ENCODE results near the gene SRRM3. TPM values are rescaled to one million over a fixed set of nuclear protein-coding genes. Genes with fewer than 3 reads are reported as not detected.
"Not testable (repeated sequence)": the region's sequence is repeated elsewhere in the genome, so short reads cannot be mapped to it uniquely, and the experiment has no call there.

The SRRM3 gene
- total RNA-seq, 1 donor from 2014 or later = not detected

DNA sequence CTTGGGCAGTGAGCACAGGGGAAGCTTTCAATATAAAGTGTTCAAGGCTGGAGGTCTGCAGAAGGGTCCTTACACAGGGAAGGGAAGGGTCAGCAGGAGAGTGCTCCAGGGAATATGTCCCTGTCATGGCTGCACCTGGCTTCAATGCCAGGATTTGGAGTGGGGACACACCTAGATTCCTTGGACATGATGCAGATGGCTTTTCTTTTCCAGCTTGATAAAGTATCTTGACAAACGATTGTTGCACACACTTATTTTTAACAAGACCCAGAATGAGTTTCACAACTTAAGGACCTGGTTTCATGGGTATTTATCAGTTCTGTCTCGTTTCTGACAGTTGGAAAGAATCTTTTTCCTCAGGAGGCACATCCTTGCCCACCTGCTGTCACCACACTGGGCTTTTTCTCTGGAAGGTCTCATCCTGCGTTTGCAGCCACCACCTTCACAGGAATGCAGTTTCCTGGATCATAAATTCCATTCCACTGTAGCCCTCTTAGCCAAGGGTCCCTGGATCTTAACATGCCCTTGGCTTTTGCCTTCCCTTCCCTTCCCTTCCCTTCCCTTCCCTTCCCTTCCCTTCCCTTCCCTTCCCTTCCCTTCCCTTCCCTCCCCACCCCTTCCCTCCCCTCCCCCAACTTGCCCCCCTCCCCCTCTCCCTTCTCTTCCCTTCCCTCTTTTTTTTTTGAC lies 21.7 kb downstream of the SRRM3 start:
- Mint-ChIP-seq H3K27me3 (peaks cover 38% of the 10 kb centered on the region), H3K27ac (no peak overlapping the region), H3K9me3 (no peaks in the 10 kb centered on the region), H3K36me3 (ENCODE audit: low read depth) (no peaks in the 10 kb centered on the region), H3K4me3 (no peak overlapping the region), H3K4me1 (no peaks in the 10 kb centered on the region)
- ATAC-seq (ENCODE audit: low read depth) (no peak), DNase-seq (no peak)
- POLR2A ChIA-PET = no interaction called here
- CTCF ChIA-PET = no interaction called here
- TF ChIP-seq, protein P1, sequence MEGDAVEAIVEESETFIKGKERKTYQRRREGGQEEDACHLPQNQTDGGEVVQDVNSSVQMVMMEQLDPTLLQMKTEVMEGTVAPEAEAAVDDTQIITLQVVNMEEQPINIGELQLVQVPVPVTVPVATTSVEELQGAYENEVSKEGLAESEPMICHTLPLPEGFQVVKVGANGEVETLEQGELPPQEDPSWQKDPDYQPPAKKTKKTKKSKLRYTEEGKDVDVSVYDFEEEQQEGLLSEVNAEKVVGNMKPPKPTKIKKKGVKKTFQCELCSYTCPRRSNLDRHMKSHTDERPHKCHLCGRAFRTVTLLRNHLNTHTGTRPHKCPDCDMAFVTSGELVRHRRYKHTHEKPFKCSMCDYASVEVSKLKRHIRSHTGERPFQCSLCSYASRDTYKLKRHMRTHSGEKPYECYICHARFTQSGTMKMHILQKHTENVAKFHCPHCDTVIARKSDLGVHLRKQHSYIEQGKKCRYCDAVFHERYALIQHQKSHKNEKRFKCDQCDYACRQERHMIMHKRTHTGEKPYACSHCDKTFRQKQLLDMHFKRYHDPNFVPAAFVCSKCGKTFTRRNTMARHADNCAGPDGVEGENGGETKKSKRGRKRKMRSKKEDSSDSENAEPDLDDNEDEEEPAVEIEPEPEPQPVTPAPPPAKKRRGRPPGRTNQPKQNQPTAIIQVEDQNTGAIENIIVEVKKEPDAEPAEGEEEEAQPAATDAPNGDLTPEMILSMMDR (IDR thresholded peaks at IDR 0.05) = no peak
- intact Hi-C loops (cut with micrococcal nuclease) = no loop called here

DNA sequence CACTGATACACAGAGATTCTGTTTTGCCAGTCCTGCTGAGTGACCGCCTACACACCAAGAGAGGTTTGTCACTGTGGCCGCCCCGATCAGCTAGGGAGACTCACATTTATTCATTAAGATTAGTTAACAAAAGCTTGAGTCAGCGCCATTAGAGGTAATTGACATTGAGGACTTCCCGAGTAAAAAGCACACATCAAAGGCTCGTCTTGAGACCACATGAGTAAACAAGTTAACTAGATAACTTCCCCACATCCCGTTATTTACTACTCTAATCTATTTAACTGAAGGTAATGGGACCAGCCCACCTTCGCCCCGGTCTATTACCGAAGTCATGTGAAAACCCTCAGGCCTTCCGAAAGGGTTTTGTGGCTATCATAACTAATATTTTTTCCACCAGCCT lies 23.0 kb downstream of the SRRM3 start:
- TF ChIP-seq, protein P1 (IDR thresholded peaks at IDR 0.05) = no peak
- H3K27me3 Mint-ChIP-seq = peaks cover 33% of the 10 kb centered on the region

DNA sequence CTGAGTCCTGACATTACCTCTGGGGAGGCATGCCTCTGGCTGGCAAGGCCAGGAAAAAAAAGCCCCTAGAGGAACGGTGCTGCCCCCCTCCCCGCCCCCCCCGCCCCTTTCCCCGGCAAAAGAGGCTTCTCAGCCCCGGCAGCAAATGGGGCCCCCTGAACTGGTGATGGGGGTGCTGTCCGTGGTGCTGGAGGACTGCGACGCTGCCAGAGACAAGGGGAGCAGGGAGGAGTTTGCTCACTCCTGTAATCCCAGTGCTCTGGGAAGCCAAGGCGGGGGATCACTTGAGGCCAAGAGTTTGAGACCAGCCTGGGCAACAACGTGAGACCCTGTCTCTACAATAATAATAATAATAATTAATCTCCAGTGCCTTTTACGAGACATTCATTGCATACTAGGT lies 23.7 kb downstream of the SRRM3 start:
- H3K36me3 Mint-ChIP-seq (ENCODE audit: low read depth) = no peaks in the 10 kb centered on the region
- ATAC-seq (ENCODE audit: low read depth) = no peak
- ChIA-PET POLR2A (no interaction called here), CTCF (no interaction called here)
- H3K4me1 Mint-ChIP-seq = no peaks in the 10 kb centered on the region
- intact Hi-C loops (cut with micrococcal nuclease) = loop anchor here (1.0 kb wide), 1 partner anchor 24 kb away; the partner anchor contains the start of gene SRRM3
- H3K9me3 Mint-ChIP-seq = no peaks in the 10 kb centered on the region
- TF ChIP-seq, protein P1 (IDR thresholded peaks at IDR 0.05) = no peak
- H3K4me3 Mint-ChIP-seq = no peak overlapping the region
- DNase-seq = no peak
- H3K27me3 Mint-ChIP-seq = peaks cover 31% of the 10 kb centered on the region
- no peak overlapping the region for H3K27ac Mint-ChIP-seq

More for the DNA sequence above, 23.0 kb downstream of the SRRM3 start:
- ChIA-PET POLR2A (no interaction called here), CTCF (no interaction called here)
- Mint-ChIP-seq H3K4me3 (no peak overlapping the region), H3K27ac (no peak overlapping the region), H3K36me3 (ENCODE audit: low read depth) (no peaks in the 10 kb centered on the region), H3K4me1 (no peaks in the 10 kb centered on the region), H3K9me3 (no peaks in the 10 kb centered on the region)
- intact Hi-C loops (cut with micrococcal nuclease) = loop anchor here (1.0 kb wide), 1 partner anchor 23 kb away; the partner anchor contains the start of gene SRRM3
- DNase-seq (no peak), ATAC-seq (ENCODE audit: low read depth) (no peak)

DNA sequence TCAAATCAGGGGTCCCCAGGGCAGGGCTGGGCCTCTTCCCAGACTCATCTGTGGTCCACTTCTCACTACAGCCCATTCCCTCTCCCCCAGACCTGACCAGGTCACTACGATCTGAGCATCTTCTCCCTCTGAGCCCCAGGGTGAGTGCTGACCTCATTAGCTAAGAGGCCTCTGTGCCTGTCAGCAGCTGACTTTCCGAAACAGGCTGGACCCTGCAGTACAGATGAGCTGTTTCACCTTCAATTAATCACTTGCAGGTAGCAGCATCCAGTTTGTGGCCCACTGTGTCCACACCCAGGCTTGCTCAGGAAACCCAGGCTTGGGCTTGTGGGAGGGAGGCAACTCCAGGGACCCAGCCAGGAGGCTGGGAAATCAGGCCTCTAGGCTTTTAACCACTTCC lies 24.3 kb downstream of the SRRM3 start:
- no peak overlapping the region for H3K27ac Mint-ChIP-seq
- intact Hi-C loops (cut with micrococcal nuclease) = loop anchor here (1.0 kb wide), 1 partner anchor 25 kb away; the partner anchor contains the start of gene SRRM3
- H3K36me3 Mint-ChIP-seq (ENCODE audit: low read depth) = no peaks in the 10 kb centered on the region
- H3K27me3 Mint-ChIP-seq = peaks cover 35% of the 10 kb centered on the region
- CTCF ChIA-PET = no interaction called here
- no peaks in the 10 kb centered on the region for H3K9me3 Mint-ChIP-seq
- H3K4me1 Mint-ChIP-seq = no peaks in the 10 kb centered on the region
- POLR2A ChIA-PET = no interaction called here
- DNase-seq (no peak), ATAC-seq (ENCODE audit: low read depth) (no peak)
- TF ChIP-seq, protein P1 (IDR thresholded peaks at IDR 0.05) = no peak
- no peak overlapping the region for H3K4me3 Mint-ChIP-seq

DNA sequence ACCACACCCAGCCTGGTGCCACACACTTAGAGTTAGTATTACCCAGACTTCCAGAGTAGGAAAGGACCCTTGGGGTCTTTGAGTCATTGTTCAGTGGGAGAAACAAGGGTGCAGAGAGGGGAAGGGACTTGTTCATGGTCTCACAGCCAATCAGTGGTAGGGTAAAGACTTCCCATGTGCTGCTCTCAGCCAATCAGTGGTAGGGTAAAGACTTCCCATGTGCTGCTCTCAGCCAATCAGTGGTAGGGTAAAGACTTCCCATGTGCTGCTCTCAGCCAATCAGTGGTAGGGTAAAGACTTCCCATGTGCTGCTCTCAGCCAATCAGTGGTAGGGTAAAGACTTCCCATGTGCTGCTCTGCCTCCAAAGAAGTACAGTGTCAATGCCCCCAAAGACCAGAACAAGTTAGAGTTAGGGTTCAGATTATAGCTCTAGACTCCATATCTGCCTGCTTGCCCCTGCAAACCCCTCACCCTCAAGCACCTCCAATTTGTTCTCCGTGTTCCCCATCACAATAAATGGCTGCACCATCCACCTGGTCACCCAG lies 25.3 kb downstream of the SRRM3 start:
- DNase-seq; H3K9me3 Mint-ChIP-seq; H3K4me1 Mint-ChIP-seq; H3K27ac Mint-ChIP-seq; intact Hi-C loops (cut with micrococcal nuclease); ATAC-seq (ENCODE audit: low read depth); POLR2A ChIA-PET; H3K36me3 Mint-ChIP-seq (ENCODE audit: low read depth); H3K4me3 Mint-ChIP-seq; CTCF ChIA-PET: not testable (repeated sequence)
- H3K27me3 Mint-ChIP-seq = peaks cover 40% of the 10 kb centered on the region

All from activated B cell treated with CpG ODN at 0.5 μM for 24 hours (primary cell).